H1 (cell line): ENCODE measurements around the gene ITPK1. TPM values are rescaled to one million over a fixed set of nuclear protein-coding genes. Genes with fewer than 3 reads are reported as not detected.

Experiments
- CTCF ChIA-PET: fragments of 300-600 bp; sonication (Branson Sonifier 250); formaldehyde crosslinking; loops from one replicate; lab custom pipeline; 2021; ENCODE audit not compliant: partially characterized antibody; lab: Charles Lee
- POLR2A ChIA-PET: fragments of 300-600 bp; sonication (Branson Sonifier 250); formaldehyde crosslinking; loops from one replicate; lab custom pipeline; 2021; ENCODE audit warnings: inconsistent platforms; ENCODE audit not compliant: partially characterized antibody; lab: Charles Lee
- DNase-seq, 2 experiments: peaks; one replicate each; pipeline versions ENCODE4 v3.0.0 to v3.0.0-alpha.2; 2010 to 2022; ENCODE audit warnings: low spot score in 2 of 2, low read depth in 1 of 2, mixed read lengths in 1 of 2
- FAIRE-seq: peaks from 2 replicates; lab custom pipeline; 2011; peaks lifted over from hg19 to GRCh38; lab: Jason Lieb, UNC
- H2AFZ ChIP-seq: 2 replicates; pipeline ENCODE4 v1.8.1; 2012; ENCODE audit warnings: low read length, inconsistent platforms
- H2AK5ac ChIP-seq: 2 replicates; pipeline ENCODE4 v1.6.1; 2013; ENCODE audit warnings: low read depth, low read length
- H2BK120ac ChIP-seq: replicated peaks from 2 replicates; pipeline ENCODE3; 2013; ENCODE audit warnings: low read depth, low read length, inconsistent platforms
- H2BK12ac ChIP-seq: 2 replicates; pipeline ENCODE4 v1.6.1; 2013; ENCODE audit warnings: low read depth, low read length
- H2BK15ac ChIP-seq: 2 replicates; pipeline ENCODE4 v1.6.1; 2013; ENCODE audit warnings: low read length
- H2BK20ac ChIP-seq: 2 replicates; pipeline ENCODE4 v1.6.1; 2013; ENCODE audit warnings: low read length
- H2BK5ac ChIP-seq: 2 replicates; pipeline ENCODE4 v1.6.1; 2013; ENCODE audit warnings: low read depth, low read length
- H3K14ac ChIP-seq: 2 replicates; pipeline ENCODE4 v1.6.1; 2013; ENCODE audit warnings: inconsistent platforms; ENCODE audit not compliant: insufficient read length
- H3K18ac ChIP-seq: 2 replicates; pipeline ENCODE4 v1.6.1; 2013; ENCODE audit warnings: low read length; ENCODE audit errors: extremely low read depth
- H3K23ac ChIP-seq: 2 replicates; pipeline ENCODE4 v1.6.1; 2013; ENCODE audit warnings: inconsistent platforms; ENCODE audit not compliant: insufficient read length
- H3K23me2 ChIP-seq: 2 replicates; pipeline ENCODE4 v1.6.1; 2013; ENCODE audit warnings: low read depth, low read length
- H3K27ac ChIP-seq: 2 replicates; pipeline ENCODE4 v1.6.1; 2011; ENCODE audit warnings: low read depth, low read length, inconsistent platforms
- H3K27me3 ChIP-seq, 4 experiments: replicated peaks in 1 of 4; 1 replicate in 1 of 4; 2 replicates in 3 of 4; pipeline versions ENCODE4 v1.6.1 to v1.8.1; 2011 to 2013; ENCODE audit warnings: low read length in 3 of 4, mild to moderate bottlenecking in 3 of 4, inconsistent platforms in 2 of 4, mixed read lengths in 2 of 4, moderate library complexity in 1 of 4; ENCODE audit not compliant: control insufficient read depth in 3 of 4, insufficient read depth in 3 of 4; ENCODE audit errors: extremely low read depth in 1 of 4
- H3K36me3 ChIP-seq, 4 experiments: 2 replicates each; pipeline versions ENCODE4 v1.6.1 to v1.8.1; 2011 to 2013; ENCODE audit warnings: mild to moderate bottlenecking in 4 of 4, low read length in 3 of 4, moderate library complexity in 2 of 4, control low read depth in 1 of 4, inconsistent platforms in 1 of 4; ENCODE audit not compliant: insufficient read depth in 4 of 4, control insufficient read depth in 2 of 4
- H3K4ac ChIP-seq: replicated peaks from 2 replicates; pipeline ENCODE3; 2013; ENCODE audit warnings: low read length, low read depth, mixed read lengths, inconsistent platforms; ENCODE audit not compliant: insufficient read length
- H3K4me1 ChIP-seq, 4 experiments: replicated peaks in 1 of 4; 1 replicate in 1 of 4; 2 replicates in 3 of 4; pipeline versions ENCODE4 v1.6.1 to v1.8.1; 2011 to 2013; ENCODE audit warnings: low read length in 3 of 4, inconsistent platforms in 2 of 4, mixed read lengths in 1 of 4; ENCODE audit not compliant: insufficient read depth in 4 of 4, control insufficient read depth in 3 of 4
- H3K4me2 ChIP-seq, 2 experiments: 2 replicates each; pipeline versions ENCODE4 v1.6.1 to v1.8.1; 2011 to 2013; ENCODE audit warnings: low read depth in 2 of 2, low read length in 2 of 2, control low read depth in 1 of 2, inconsistent platforms in 1 of 2, mild to moderate bottlenecking in 1 of 2; ENCODE audit not compliant: insufficient read depth in 1 of 2
- H3K4me3 ChIP-seq, 4 experiments: fragments of 200-600, 300-600 bp in 1 of 4; sonication (generic), shearing (Covaris generic), sonication (Bioruptor Twin) in 1 of 4; 2 replicates each; pipeline versions ENCODE4 v1.5.1 to v1.8.1; 2011 to 2016; ENCODE audit warnings: low read length in 4 of 4, low read depth in 3 of 4, control low read depth in 2 of 4, inconsistent platforms in 2 of 4, mild to moderate bottlenecking in 2 of 4, mixed read lengths in 1 of 4, moderate library complexity in 1 of 4; ENCODE audit not compliant: insufficient read depth in 2 of 4; ENCODE audit errors: extremely low read depth in 1 of 4
- H3K56ac ChIP-seq: replicated peaks from 2 replicates; pipeline ENCODE3; 2013; ENCODE audit warnings: low read depth, mild to moderate bottlenecking, mixed read lengths, low read length, inconsistent platforms; ENCODE audit not compliant: insufficient read length
- H3K79me1 ChIP-seq: 2 replicates; pipeline ENCODE4 v1.6.1; 2013; ENCODE audit warnings: low read depth, low read length, control low read depth
- H3K79me2 ChIP-seq, 2 experiments: 2 replicates each; pipeline versions ENCODE4 v1.6.1 to v1.8.1; 2012 to 2013; ENCODE audit warnings: low read length in 2 of 2, mild to moderate bottlenecking in 2 of 2, inconsistent platforms in 1 of 2; ENCODE audit not compliant: insufficient read depth in 2 of 2, control insufficient read depth in 1 of 2
- H3K9ac ChIP-seq, 4 experiments: replicated peaks in 1 of 4; 1 replicate in 1 of 4; 2 replicates in 3 of 4; pipeline versions ENCODE4 v1.6.1 to v1.8.1; 2011 to 2013; ENCODE audit warnings: low read depth in 3 of 4, low read length in 3 of 4, control low read depth in 2 of 4, mild to moderate bottlenecking in 2 of 4, moderate library complexity in 2 of 4, inconsistent platforms in 1 of 4; ENCODE audit errors: extremely low read depth in 1 of 4
- H3K9me3 ChIP-seq, 2 experiments: 2 replicates each; pipeline versions ENCODE4 v1.6.1 to v1.8.1; 2012 to 2013; ENCODE audit warnings: mild to moderate bottlenecking in 2 of 2, moderate library complexity in 2 of 2, control low read depth in 1 of 2, inconsistent platforms in 1 of 2, low read depth in 1 of 2, low read length in 1 of 2, mixed read lengths in 1 of 2; ENCODE audit not compliant: insufficient read depth in 2 of 2
- H4K20me1 ChIP-seq, 2 experiments: replicated peaks in 1 of 2; 2 replicates each; pipeline versions ENCODE3 to v1.8.1; 2011 to 2013; ENCODE audit warnings: inconsistent platforms in 2 of 2, low read length in 2 of 2, mild to moderate bottlenecking in 1 of 2; ENCODE audit not compliant: insufficient read depth in 2 of 2, control insufficient read depth in 1 of 2
- H4K5ac ChIP-seq: 2 replicates; pipeline ENCODE4 v1.6.1; 2013; ENCODE audit warnings: low read length, low read depth, mixed read lengths, inconsistent platforms; ENCODE audit not compliant: insufficient read length
- H4K8ac ChIP-seq: 2 replicates; pipeline ENCODE4 v1.8.0; 2013; ENCODE audit warnings: mild to moderate bottlenecking, moderate library complexity, low read length, inconsistent platforms; ENCODE audit not compliant: insufficient read depth; ENCODE audit errors: extremely low read depth
- H4K91ac ChIP-seq: replicated peaks from 2 replicates; pipeline ENCODE3; 2013; ENCODE audit warnings: low read length, mixed read lengths, inconsistent platforms; ENCODE audit not compliant: insufficient read length
- ASH2L ChIP-seq: fragments of 200-600, 300-600 bp; sonication (generic); IDR thresholded peaks from one replicate; pipeline ENCODE4 v1.7.1; 2017; ENCODE audit warnings: low read length
- GABPA ChIP-seq: IDR thresholded peaks from 2 replicates; pipeline ENCODE4 v1.6.1; 2011; ENCODE audit warnings: mild to moderate bottlenecking, low read length, moderate library complexity, borderline replicate concordance; ENCODE audit not compliant: insufficient read depth
- HDAC6 ChIP-seq: IDR thresholded peaks from one replicate; pipeline ENCODE4 v1.7.1; 2012; ENCODE audit warnings: low read depth, mild to moderate bottlenecking, inconsistent platforms, low read length, moderate library complexity
- JUN ChIP-seq: IDR thresholded peaks from 2 replicates; pipeline ENCODE4 v1.6.1; 2011; ENCODE audit warnings: low read depth, mild to moderate bottlenecking, improper control_type of control experiment, low read length
- KDM4A ChIP-seq: IDR thresholded peaks from one replicate; pipeline ENCODE4 v1.7.1; 2012; ENCODE audit warnings: low read depth, mild to moderate bottlenecking, moderate library complexity, low read length, inconsistent platforms; ENCODE audit not compliant: severe bottlenecking
- MAFK ChIP-seq: IDR thresholded peaks from 2 replicates; pipeline ENCODE4 v1.6.1; 2012; ENCODE audit warnings: low read depth, mild to moderate bottlenecking, improper control_type of control experiment, low read length
- SAP30 ChIP-seq: fragments of 300-600 bp; sonication (generic); IDR thresholded peaks from 2 replicates; pipeline ENCODE4 v1.7.1; 2012; ENCODE audit warnings: low read length, moderate library complexity, mild to moderate bottlenecking, inconsistent platforms; ENCODE audit not compliant: insufficient read depth, insufficient replicate concordance
- SIX5 ChIP-seq: IDR thresholded peaks from 2 replicates; pipeline ENCODE4 v1.6.1; 2011; ENCODE audit warnings: mild to moderate bottlenecking, low read depth, low read length
- SP2 ChIP-seq: IDR thresholded peaks from 2 replicates; pipeline ENCODE4 v1.6.1; 2012; ENCODE audit warnings: mild to moderate bottlenecking, low read length, inconsistent platforms
- USF2 ChIP-seq: IDR thresholded peaks from 2 replicates; pipeline ENCODE4 v1.6.1; 2011; ENCODE audit warnings: low read length, improper control_type of control experiment
- ZNF274 ChIP-seq: IDR thresholded peaks from 2 replicates; pipeline ENCODE4 v1.7.0; 2012; ENCODE audit warnings: low read length, borderline replicate concordance; ENCODE audit errors: extremely low read depth
- WGBS, 2 experiments: shearing (Covaris generic) in 1 of 2; methylation state at CpG; one replicate each; pipeline versions ENCODE4 v1.1.6 to v1.1.7; 2013 to 2015; ENCODE audit warnings: low lambda C conversion rate in 2 of 2, mixed read lengths in 2 of 2, inconsistent platforms in 1 of 2, low coverage in 1 of 2, missing lambda C conversion rate in 1 of 2; ENCODE audit not compliant: insufficient replicate concordance in 2 of 2, insufficient coverage in 1 of 2, insufficient read length in 1 of 2; ENCODE audit errors: extremely low coverage in 1 of 2, missing lambda C conversion rate in 1 of 2; 5-methylcytosine and 5-hydroxymethylcytosine counted together
- polyA plus RNA-seq, 7 experiments: library from polyadenylated mRNA; depleted of rRNA in 3 of 7; stranded (reverse) in 5 of 7; unstranded in 2 of 7; fragments of >200 nt in 5 of 7; fragments of 200-250 nt in 2 of 7; gene quantifications; 1 replicate in 5 of 7; 2 replicates in 1 of 7; 4 replicates in 1 of 7; pipeline versions ENCODE4 v1.2.1 to v1.2.3, GENCODE V29; 2011 to 2013; ENCODE audit warnings: missing spikeins in 2 of 7, mixed read lengths in 2 of 7
- total RNA-seq: library from RNA; stranded (reverse); fragmentation: NEBNext Ultra II Directional; extraction: Animal tissue kit (Norgen Biotek cat#: 25700); gene quantifications from 2 replicates; pipeline ENCODE4 v1.2.1, GENCODE V29; 2021

ITPK1 gene
- total and polyA plus RNA-seq, 2 of the 8 experiments (the other 6 are each of a cell fraction or from before 2014, with no cell fraction given) = 108 to 143 TPM

- ChIA-PET CTCF (interaction anchor here (0.6 to 2.9 kb wide), 4 partner anchors 14 to 35 kb away, joined by 3 to 13 read pairs (median 6); no protein-coding TSS in a partner anchor), POLR2A (no interaction called here)
- no peak overlapping the region for H3K4ac ChIP-seq
- H2BK20ac ChIP-seq = no peak overlapping the region
- H3K56ac ChIP-seq = no peak overlapping the region
- no peaks in the 10 kb centered on the region; a peak in 1 of 7 replicates for H3K27me3 ChIP-seq
- DNase-seq (no peak), FAIRE-seq (no peak)
- no peaks in the 10 kb centered on the region for H4K20me1 ChIP-seq
- no peaks in the 10 kb centered on the region for H3K79me2 ChIP-seq
- H2BK12ac ChIP-seq = no peak overlapping the region
- H2BK15ac ChIP-seq = no peak overlapping the region
- H3K79me1 ChIP-seq = no peaks in the 10 kb centered on the region
- no peaks in the 10 kb centered on the region for H3K9me3 ChIP-seq
- H3K14ac ChIP-seq = no peak overlapping the region
- no peak overlapping the region for H2BK5ac ChIP-seq
- no peak overlapping the region for H4K8ac ChIP-seq
- H3K27ac ChIP-seq = no peak overlapping the region
- no peak overlapping the region for H4K5ac ChIP-seq
- no peak overlapping the region for H2BK120ac ChIP-seq
- H3K36me3 ChIP-seq = no peaks in the 10 kb centered on the region
- no peak overlapping the region for H3K23ac ChIP-seq
- no peaks in the 10 kb centered on the region for H3K23me2 ChIP-seq
- H2AFZ ChIP-seq = no peak overlapping the region
- H2AK5ac ChIP-seq = no peak overlapping the region
- no peak overlapping the region for H3K4me3 ChIP-seq
- H3K4me2 ChIP-seq = no peak overlapping the region
- H4K91ac ChIP-seq = no peak overlapping the region
- H3K4me1 ChIP-seq = 0 out of 7 replicates have a peak, but pooled peaks cover 0 to 3% (median 0%) of the 10 kb centered on the region in 4 experiments
- TF ChIP-seq ASH2L (no peak), USF2 (no peak), SIX5 (no peak), KDM4A (no peak), SAP30 (no peak), ZNF274 (no peak), MAFK (no peak), HDAC6 (no peak), JUN (no peak), SP2 (no peak), GABPA (no peak)
- WGBS, 2 experiments = 93% methylated on average over 9 of the region's 9 CpGs; no CpG with 5 or more reads in 1 of the 2 experiments
- H3K18ac ChIP-seq = no peak overlapping the region
- H3K9ac ChIP-seq = no peak overlapping the region
These were observed 30.4 kb upstream of the ITPK1 start for GRCh38 chr14:93146119-93146518.
